CD4-positive, alpha-beta memory T cell (primary cell): ENCODE data around the gene CEP70. TPM values are rescaled to one million over a fixed set of nuclear protein-coding genes. Genes with fewer than 3 reads are reported as not detected.
A peak's percentile ranks its signal among the peaks of the same experiment; 100 is the strongest.
"Not testable (repeated sequence)": the region's sequence is repeated elsewhere in the genome, so short reads cannot be mapped to it uniquely, and the experiment has no call there.

Experiments used
- CTCF ChIA-PET: fragments of 350-600 bp; sonication (Branson Sonifier 250); formaldehyde crosslinking; loops from one replicate; lab custom pipeline; 2021; ENCODE audit warnings: inconsistent platforms; ENCODE audit not compliant: partially characterized antibody; lab: Charles Lee
- POLR2A ChIA-PET: fragments of 350-600 bp; sonication (Branson Sonifier 250); formaldehyde crosslinking; loops from one replicate; lab custom pipeline; 2021; ENCODE audit not compliant: partially characterized antibody; lab: Charles Lee
- DNase-seq, 5 donors: peaks; one replicate each; pipeline versions ENCODE4 v3.0.0 to v3.0.0-alpha.2; 2020 to 2022; ENCODE audit warnings: mixed read lengths in 1 of 5
- H3K27ac ChIP-seq: one replicate; pipeline ENCODE4 v1.7.0; 2013; ENCODE audit warnings: low read depth, low read length
- H3K27me3 ChIP-seq: 2 replicates; pipeline ENCODE4 v1.7.0; 2013; ENCODE audit warnings: mild to moderate bottlenecking, low read length, moderate library complexity; ENCODE audit not compliant: insufficient read depth
- H3K36me3 ChIP-seq: 2 replicates; pipeline ENCODE4 v1.7.0; 2013; ENCODE audit warnings: mild to moderate bottlenecking, low read length, moderate library complexity; ENCODE audit not compliant: insufficient read depth
- H3K4me1 ChIP-seq: 2 replicates; pipeline ENCODE4 v1.7.0; 2013; ENCODE audit warnings: mild to moderate bottlenecking, low read length, moderate library complexity; ENCODE audit not compliant: insufficient read depth
- H3K4me3 ChIP-seq, 2 donors: one replicate each; pipeline ENCODE4 v1.7.0; 2013; ENCODE audit warnings: low read length in 2 of 2, mild to moderate bottlenecking in 1 of 2
- H3K9me3 ChIP-seq, 2 donors: one replicate each; pipeline ENCODE4 v1.7.0; 2013; ENCODE audit warnings: low read length in 2 of 2, control low read depth in 1 of 2; ENCODE audit not compliant: control insufficient read depth in 1 of 2
- H3K27ac Mint-ChIP-seq, 7 donors: one replicate each; pipeline ENCODE4 v1.8.0; 2020 to 2021; ENCODE audit warnings: mixed read lengths in 7 of 7, mild to moderate bottlenecking in 6 of 7, inconsistent platforms in 3 of 7, moderate library complexity in 3 of 7
- H3K27me3 Mint-ChIP-seq, 2 donors: one replicate each; pipeline ENCODE4 v1.8.0; 2020 to 2021; ENCODE audit warnings: mixed read lengths in 2 of 2
- H3K36me3 Mint-ChIP-seq, 2 donors: one replicate each; pipeline ENCODE4 v1.8.0; 2020 to 2021; ENCODE audit warnings: mixed read lengths in 2 of 2, inconsistent platforms in 1 of 2, mild to moderate bottlenecking in 1 of 2
- H3K4me1 Mint-ChIP-seq, 4 donors: one replicate each; pipeline ENCODE4 v1.8.0; 2020 to 2021; ENCODE audit warnings: mixed read lengths in 4 of 4, mild to moderate bottlenecking in 1 of 4
- H3K4me3 Mint-ChIP-seq, 8 donors: one replicate each; pipeline ENCODE4 v1.8.0; 2020 to 2021; ENCODE audit warnings: mixed read lengths in 8 of 8, mild to moderate bottlenecking in 7 of 8, moderate library complexity in 6 of 8, inconsistent platforms in 3 of 8
- H3K9me3 Mint-ChIP-seq, 8 donors: one replicate each; pipeline ENCODE4 v1.8.0; 2020 to 2021; ENCODE audit warnings: mixed read lengths in 8 of 8, mild to moderate bottlenecking in 5 of 8, inconsistent platforms in 3 of 8, moderate library complexity in 1 of 8
- intact Hi-C: fragments of 100-400 bp; cut with micrococcal nuclease; formaldehyde crosslinking; loops from one replicate; pipeline ENCODE4 v1.15.1; 2023
- polyA plus RNA-seq, 2 donors: library from polyadenylated mRNA; unstranded; fragments of 300-500 nt; fragmentation: Illumina TruSeq; gene quantifications; one replicate each; pipeline ENCODE4 v1.2.3, GENCODE V29; 2021
- total RNA-seq, 2 experiments: library from RNA; stranded (reverse); gene quantifications; one replicate each; pipeline ENCODE4 v1.2.3, GENCODE V29; 2021

Gene CEP70
- total and polyA plus RNA-seq, 4 experiments from 2014 or later: 6.7 to 28.0 (median 17.2) TPM

DNA sequence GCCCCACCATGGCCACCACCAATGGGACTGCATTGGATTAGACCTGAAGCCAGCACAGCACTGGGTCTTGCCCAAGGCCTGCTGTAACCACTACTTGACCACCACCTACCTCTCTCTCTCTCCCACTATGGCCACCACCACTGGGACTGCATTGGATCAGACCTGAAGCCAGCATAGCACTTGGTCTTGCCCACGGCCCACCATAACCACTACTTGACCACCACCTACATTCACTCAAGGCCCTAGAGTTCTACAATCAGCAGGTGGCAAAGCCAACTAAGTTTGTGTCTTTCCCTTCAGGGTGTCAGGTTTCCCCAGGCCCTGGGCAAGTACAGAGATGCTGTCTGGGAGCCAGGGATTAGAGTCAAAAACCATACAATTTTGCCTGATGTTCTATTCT is 102.1 kb downstream of the CEP70 start:
- ChIA-PET POLR2A (no interaction called here), CTCF (no interaction called here)
- Mint-ChIP-seq H3K27me3 (no peaks in the 10 kb centered on the region), H3K36me3 (peaks cover 22 to 34% of the 10 kb centered on the region in 2 donors), H3K4me3 (no peak overlapping the region), H3K9me3 (peaks cover 7 to 59% (median 41%) of the 10 kb centered on the region in 8 donors), H3K4me1 (peaks cover 0 to 3% (median 0%) of the 10 kb centered on the region in 4 donors), H3K27ac (no peak overlapping the region)
- no peak for DNase-seq
- Histone ChIP-seq H3K9me3 (peaks cover 0 to 6% of the 10 kb centered on the region in 2 donors), H3K36me3 (no peaks in the 10 kb centered on the region), H3K4me3 (no peak overlapping the region), H3K4me1 (no peaks in the 10 kb centered on the region), H3K27ac (no peak overlapping the region), H3K27me3 (no peaks in the 10 kb centered on the region)
- intact Hi-C loops: no loop called here

DNA sequence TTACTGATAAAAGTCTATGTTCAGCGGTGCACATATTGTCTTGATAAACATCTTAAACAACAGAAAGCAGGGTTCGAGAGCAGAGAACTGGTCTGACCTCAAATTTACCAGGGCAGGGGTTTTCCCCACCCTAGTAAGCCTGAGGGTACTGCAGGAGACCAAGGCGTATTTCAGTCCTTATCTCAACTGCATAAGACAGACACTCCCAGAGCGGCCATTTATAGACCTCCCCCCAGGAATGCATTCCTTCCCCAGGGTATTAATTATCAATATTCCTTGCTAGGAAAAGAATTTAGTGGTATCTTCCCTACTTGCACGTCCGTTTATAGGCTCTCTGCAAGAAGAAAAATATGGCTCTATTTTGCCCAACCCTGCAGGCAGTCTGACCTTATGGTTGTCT is 107.5 kb downstream of the CEP70 start:
- H3K36me3 ChIP-seq, H3K9me3 ChIP-seq, H3K27me3 ChIP-seq, POLR2A ChIA-PET, H3K4me1 ChIP-seq, CTCF ChIA-PET, H3K4me1 Mint-ChIP-seq, H3K27me3 Mint-ChIP-seq, H3K27ac Mint-ChIP-seq, H3K4me3 Mint-ChIP-seq, H3K4me3 ChIP-seq, intact Hi-C loops, H3K27ac ChIP-seq, DNase-seq: not testable (repeated sequence)
- Mint-ChIP-seq H3K36me3 (peaks cover 7 to 11% of the 10 kb centered on the region in 2 donors), H3K9me3 (peaks cover 8 to 68% (median 57%) of the 10 kb centered on the region in 8 donors)

DNA sequence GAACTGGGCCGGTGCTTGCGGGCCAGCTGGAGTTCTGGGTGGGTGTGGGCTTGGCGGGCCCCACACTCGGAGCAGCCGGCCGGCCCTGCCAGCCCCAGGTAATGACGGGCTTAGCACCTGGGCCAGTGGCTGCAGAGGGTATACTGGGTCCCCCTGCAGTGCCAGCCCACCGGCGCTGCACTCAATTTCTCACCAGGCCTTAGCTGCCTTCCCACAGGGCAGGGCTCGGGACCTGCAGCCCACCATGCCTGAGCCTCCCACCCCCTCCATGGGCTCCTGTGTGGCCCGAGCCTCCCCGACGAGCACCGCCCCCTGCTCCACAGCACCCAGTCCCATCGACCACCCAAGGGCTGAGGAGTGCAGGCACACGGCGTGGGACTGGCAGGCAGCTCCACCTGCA is 109.4 kb downstream of the CEP70 start:
- intact Hi-C loops, H3K27ac ChIP-seq, H3K27me3 Mint-ChIP-seq, H3K4me1 ChIP-seq, H3K4me1 Mint-ChIP-seq, H3K27me3 ChIP-seq, H3K4me3 Mint-ChIP-seq, DNase-seq, POLR2A ChIA-PET, H3K27ac Mint-ChIP-seq, H3K9me3 ChIP-seq, H3K4me3 ChIP-seq, H3K36me3 ChIP-seq: not testable (repeated sequence)
- CTCF ChIA-PET: interaction anchor here (0.7 kb wide), 1 partner anchor 431 kb away, joined by 3 read pairs; no protein-coding TSS in a partner anchor
- H3K36me3 Mint-ChIP-seq: peaks cover 4 to 11% of the 10 kb centered on the region in 2 donors
- H3K9me3 Mint-ChIP-seq: peaks cover 8 to 54% (median 44%) of the 10 kb centered on the region in 8 donors

DNA sequence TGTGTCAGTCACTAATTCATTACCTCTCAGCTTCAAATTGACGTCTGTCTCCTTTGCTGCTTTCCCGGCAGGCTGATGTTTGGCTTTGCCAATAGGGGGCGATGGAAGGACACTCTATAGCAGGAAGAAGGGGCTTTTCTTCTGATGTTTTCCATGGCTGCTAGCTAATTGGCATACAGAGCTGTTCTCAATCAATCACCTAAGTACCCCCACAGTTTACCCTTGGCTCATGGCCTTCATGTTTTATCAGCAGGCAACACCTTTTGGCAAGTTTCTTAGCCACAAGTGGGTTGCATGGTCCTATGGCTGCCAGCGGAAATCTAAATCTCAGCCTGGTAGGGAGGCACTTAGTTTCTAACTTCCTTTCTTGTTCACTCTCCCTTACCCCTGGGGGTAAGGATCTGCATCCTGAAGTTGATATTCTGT is 114.6 kb downstream of the CEP70 start:
- CTCF ChIA-PET: interaction anchor here (0.7 to 0.8 kb wide), 2 partner anchors 13 to 439 kb away, joined by 3 to 4 read pairs; no protein-coding TSS in a partner anchor
- POLR2A ChIA-PET: no interaction called here

DNA sequence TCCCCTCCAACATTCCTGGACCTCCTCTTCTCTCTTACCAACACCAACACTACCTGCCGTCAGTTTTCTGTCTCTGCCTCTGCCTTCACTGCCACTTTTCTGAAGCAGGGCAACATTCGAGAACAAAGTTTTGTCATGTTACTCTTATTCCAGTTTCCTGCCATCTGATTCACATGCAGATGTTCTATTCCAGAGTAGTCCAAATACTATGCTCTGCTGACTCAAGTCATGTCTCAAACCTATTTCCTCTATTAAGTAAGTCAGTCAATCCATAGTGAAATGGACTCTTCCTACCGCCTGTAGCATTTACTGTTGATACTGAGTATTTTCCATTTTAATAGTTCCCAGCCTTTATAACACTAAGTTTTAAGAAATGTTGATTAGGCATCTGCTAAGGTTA is 116.3 kb downstream of the CEP70 start:
- intact Hi-C loops: no loop called here
- no peak overlapping the region for H3K27ac ChIP-seq
- POLR2A ChIA-PET: no interaction called here
- H3K9me3 ChIP-seq: no peaks in the 10 kb centered on the region
- H3K36me3 ChIP-seq: no peaks in the 10 kb centered on the region
- CTCF ChIA-PET: no interaction called here
- Mint-ChIP-seq H3K27ac (no peak overlapping the region), H3K36me3 (no peaks in the 10 kb centered on the region), H3K27me3 (peaks cover 0 to 3% of the 10 kb centered on the region in 2 donors), H3K9me3 (peaks cover 0 to 4% (median 2%) of the 10 kb centered on the region in 8 donors), H3K4me3 (no peak overlapping the region), H3K4me1 (no peaks in the 10 kb centered on the region)
- no peaks in the 10 kb centered on the region for H3K27me3 ChIP-seq
- DNase-seq: no peak
- no peaks in the 10 kb centered on the region for H3K4me1 ChIP-seq
- H3K4me3 ChIP-seq: no peak overlapping the region

More for the DNA sequence above, 114.6 kb downstream of the CEP70 start:
- no peaks in the 10 kb centered on the region for H3K4me1 ChIP-seq
- Mint-ChIP-seq H3K27me3 (peaks cover 0 to 3% of the 10 kb centered on the region in 2 donors), H3K4me3 (no peak overlapping the region), H3K36me3 (no peaks in the 10 kb centered on the region), H3K27ac (no peak overlapping the region), H3K4me1 (no peaks in the 10 kb centered on the region), H3K9me3 (peaks cover 2 to 10% (median 5%) of the 10 kb centered on the region in 8 donors)
- H3K27me3 ChIP-seq: no peaks in the 10 kb centered on the region
- H3K27ac ChIP-seq: no peak overlapping the region
- no peaks in the 10 kb centered on the region for H3K36me3 ChIP-seq
- intact Hi-C loops: no loop called here
- peak in 1 of 5 donors; percentile 7 for DNase-seq
- H3K9me3 ChIP-seq: no peaks in the 10 kb centered on the region
- no peak overlapping the region for H3K4me3 ChIP-seq

DNA sequence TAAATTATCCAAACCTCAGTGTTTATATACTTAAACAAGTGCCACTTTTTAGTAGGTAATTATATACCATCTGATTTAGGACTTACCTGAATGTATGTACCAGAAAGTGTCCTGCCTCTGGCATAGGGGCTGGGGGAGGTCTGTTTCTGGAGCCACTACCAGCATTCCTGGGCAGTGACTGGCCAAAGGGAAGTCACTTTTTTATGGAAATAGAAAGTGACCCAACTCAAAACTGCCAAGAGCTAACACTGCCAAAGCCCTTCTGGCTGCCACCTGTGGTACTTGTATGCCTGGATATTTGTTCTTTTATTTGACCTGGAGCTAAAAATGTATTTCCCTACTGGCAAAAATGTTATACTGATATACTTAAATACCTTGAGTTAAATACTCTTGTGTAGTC is 116.9 kb downstream of the CEP70 start:
- Histone ChIP-seq H3K27me3 (no peaks in the 10 kb centered on the region), H3K36me3 (no peaks in the 10 kb centered on the region), H3K27ac (no peak overlapping the region), H3K4me1 (no peaks in the 10 kb centered on the region), H3K9me3 (no peaks in the 10 kb centered on the region), H3K4me3 (no peak overlapping the region)
- DNase-seq: no peak
- Mint-ChIP-seq H3K27me3 (peaks cover 0 to 3% of the 10 kb centered on the region in 2 donors), H3K9me3 (peaks cover 0 to 3% (median 0%) of the 10 kb centered on the region in 8 donors), H3K4me1 (no peaks in the 10 kb centered on the region), H3K27ac (no peak overlapping the region), H3K36me3 (no peaks in the 10 kb centered on the region), H3K4me3 (no peak overlapping the region)
- ChIA-PET POLR2A (no interaction called here), CTCF (no interaction called here)
- intact Hi-C loops: no loop called here

DNA sequence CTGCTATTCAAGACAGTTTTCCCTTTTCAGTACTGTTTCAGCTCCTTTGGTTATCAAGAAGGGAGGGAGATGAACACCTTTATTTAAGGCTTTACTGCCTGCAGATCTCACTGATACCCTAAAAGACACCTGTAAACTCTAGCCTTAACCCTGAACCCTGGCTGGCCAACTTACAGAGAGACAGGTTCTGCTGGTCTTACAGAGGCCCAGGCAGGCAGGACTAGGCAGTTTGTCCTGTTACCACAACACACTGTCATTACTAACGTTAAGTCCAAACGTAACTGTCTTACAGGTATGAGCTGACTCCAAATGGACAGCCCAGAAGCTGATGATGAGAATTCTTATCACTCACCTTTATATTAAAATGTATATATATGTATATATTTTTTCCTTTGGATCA is 117.5 kb downstream of the CEP70 start:
- Mint-ChIP-seq H3K36me3 (no peaks in the 10 kb centered on the region), H3K4me3 (no peak overlapping the region), H3K27me3 (peaks cover 0 to 3% of the 10 kb centered on the region in 2 donors), H3K4me1 (no peaks in the 10 kb centered on the region), H3K27ac (no peak overlapping the region), H3K9me3 (peaks cover 0 to 3% (median 0%) of the 10 kb centered on the region in 8 donors)
- no peaks in the 10 kb centered on the region for H3K27me3 ChIP-seq
- H3K36me3 ChIP-seq: no peaks in the 10 kb centered on the region
- no peaks in the 10 kb centered on the region for H3K9me3 ChIP-seq
- no peaks in the 10 kb centered on the region for H3K4me1 ChIP-seq
- H3K27ac ChIP-seq: no peak overlapping the region
- ChIA-PET CTCF (no interaction called here), POLR2A (no interaction called here)
- no peak overlapping the region for H3K4me3 ChIP-seq
- no peak for DNase-seq
- intact Hi-C loops: no loop called here
